Pons (tissue), 1 donor: ENCODE results near the gene CES2.
"Not testable (repeated sequence)": the region's sequence is repeated elsewhere in the genome, so short reads cannot be mapped to it uniquely, and the experiment has no call there.

Experiments
- DNase-seq: peaks from one replicate; pipeline ENCODE4 v3.0.0-alpha.2; 2016; ENCODE audit warnings: low spot score

CES2 gene

GRCh38 chr16:66953462-66954096, 18.3 kb downstream of the CES2 start:
- DNase-seq = no peak

GRCh38 chr16:66954097-66954659, 18.9 kb downstream of the CES2 start:
- DNase-seq = peak; percentile 84

- DNase-seq = not testable (repeated sequence)
Measured at GRCh38 chr16:66955363-66956153, 20.2 kb downstream of the CES2 start.

GRCh38 chr16:66956154-66956457, 20.8 kb downstream of the CES2 start:
- DNase-seq = not testable (repeated sequence)

- no peak for DNase-seq
Measured at GRCh38 chr16:66958857-66959703, 23.8 kb downstream of the CES2 start.

- peak; percentile 28 for DNase-seq
Measured at GRCh38 chr16:66959704-66960161, 24.4 kb downstream of the CES2 start.

- DNase-seq = no peak
Measured at GRCh38 chr16:66960270-66960669, 25.0 kb downstream of the CES2 start.

GRCh38 chr16:66961065-66961744, 25.9 kb downstream of the CES2 start, which contains the start of gene CES3:
Gene CES3, plus strand, starts transcription at chr16:66961266. Its CDS starts 42 bp downstream, at chr16:66961308.
- peak; percentile 58 for DNase-seq

- no peak for DNase-seq
Measured at GRCh38 chr16:66961914-66962313, 26.6 kb downstream of the CES2 start.

GRCh38 chr16:66964049-66964448, 28.7 kb downstream of the CES2 start:
- DNase-seq = no peak

GRCh38 chr16:66968847-66969246, 33.5 kb downstream of the CES2 start:
- no peak for DNase-seq

- DNase-seq = no peak
Measured at GRCh38 chr16:66970775-66971720, 35.7 kb downstream of the CES2 start.

GRCh38 chr16:66972983-66973382, 37.7 kb downstream of the CES2 start:
- no peak for DNase-seq

GRCh38 chr16:66973716-66974115, 38.4 kb downstream of the CES2 start:
- no peak for DNase-seq

GRCh38 chr16:66974156-66974931, 39.0 kb downstream of the CES2 start:
- not testable (repeated sequence) for DNase-seq

GRCh38 chr16:66974932-66975246, 39.6 kb downstream of the CES2 start:
- DNase-seq = not testable (repeated sequence)

GRCh38 chr16:66975302-66975893, 40.1 kb downstream of the CES2 start:
- DNase-seq = no peak

- no peak for DNase-seq
Measured at GRCh38 chr16:66976746-66977145, 41.4 kb downstream of the CES2 start.

GRCh38 chr16:66977341-66978113, 42.2 kb downstream of the CES2 start:
- DNase-seq = peak; percentile 83
